IMR-90 (cell line): ENCODE data around the gene USH2A.

Experiments
- BHLHE40 ChIP-seq: fragments of 150-350 bp; IDR thresholded peaks from 2 replicates; pipeline ENCODE4 v1.6.1; 2016; ENCODE audit warnings: mild to moderate bottlenecking, low read depth, low read length
- CEBPB ChIP-seq: IDR thresholded peaks from 2 replicates; pipeline ENCODE4 v1.6.1; 2012; ENCODE audit warnings: low read depth, low read length, improper control_type of control experiment
- CHD1 ChIP-seq: IDR thresholded peaks from 2 replicates; pipeline ENCODE4 v1.6.1; 2012; ENCODE audit warnings: low read depth, low read length, improper control_type of control experiment
- CTCF ChIP-seq: conservative IDR thresholded peaks from 2 replicates; pipeline ENCODE4 v1.5.1; 2012; ENCODE audit warnings: mild to moderate bottlenecking, low read depth, low read length, improper control_type of control experiment
- FOS ChIP-seq: fragments of 150-350 bp; IDR thresholded peaks from 2 replicates; pipeline ENCODE4 v1.6.1; 2016; ENCODE audit warnings: low read depth, low read length
- MAZ ChIP-seq: IDR thresholded peaks from 2 replicates; pipeline ENCODE4 v1.6.1; 2012; ENCODE audit warnings: low read depth, mild to moderate bottlenecking, low read length, improper control_type of control experiment, moderate library complexity, borderline replicate concordance
- MXI1 ChIP-seq: IDR thresholded peaks from 2 replicates; pipeline ENCODE4 v1.6.1; 2012; ENCODE audit warnings: low read depth, mild to moderate bottlenecking, low read length, moderate library complexity, borderline replicate concordance
- NFE2L2 ChIP-seq: fragments of 150-350 bp; IDR thresholded peaks from 2 replicates; pipeline ENCODE4 v1.6.1; 2016; ENCODE audit warnings: low read depth, mild to moderate bottlenecking, low read length
- POLR2A ChIP-seq: IDR thresholded peaks from 2 replicates; pipeline ENCODE4 v1.6.1; 2012; ENCODE audit warnings: mild to moderate bottlenecking, low read depth, low read length
- RAD21 ChIP-seq: IDR thresholded peaks from 2 replicates; pipeline ENCODE4 v1.6.1; 2012; ENCODE audit warnings: low read length, improper control_type of control experiment
- RCOR1 ChIP-seq: IDR thresholded peaks from 2 replicates; pipeline ENCODE4 v1.6.1; 2012; ENCODE audit warnings: mild to moderate bottlenecking, low read length, improper control_type of control experiment; ENCODE audit not compliant: insufficient replicate concordance
- RFX5 ChIP-seq: IDR thresholded peaks from 2 replicates; pipeline ENCODE4 v1.8.0; 2012; ENCODE audit warnings: low read depth, mild to moderate bottlenecking, low read length, moderate library complexity
- SMC3 ChIP-seq: fragments of 150-350 bp; IDR thresholded peaks from 2 replicates; pipeline ENCODE4 v1.6.1; 2016; ENCODE audit warnings: low read depth, mild to moderate bottlenecking, antibody characterized with exemption, low read length, moderate library complexity

DNA sequence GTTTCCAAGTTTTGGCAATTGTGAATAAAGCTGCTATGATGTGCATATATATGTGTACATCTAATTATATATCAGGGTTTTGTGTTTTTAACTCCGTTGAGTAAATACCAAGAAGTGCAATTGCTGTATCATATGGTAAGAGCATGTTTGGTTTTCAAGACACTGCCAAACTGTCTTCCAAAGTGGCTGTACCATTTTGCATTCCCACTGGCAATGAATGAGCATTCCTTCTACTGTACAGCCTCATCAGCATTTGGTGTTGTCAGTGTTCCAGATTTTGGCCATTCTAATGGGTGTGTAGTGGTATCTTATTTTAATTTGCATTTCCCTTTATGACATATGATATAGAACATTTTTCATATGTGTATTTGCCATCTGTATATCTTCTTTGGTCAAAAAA lies 246.3 kb downstream of the USH2A start:
- TF ChIP-seq POLR2A, result no peak
- TF ChIP-seq RCOR1, result no peak
- no peak for TF ChIP-seq RFX5
- TF ChIP-seq CTCF, result no peak
- no peak for TF ChIP-seq RAD21
- TF ChIP-seq NFE2L2, result no peak
- TF ChIP-seq CEBPB, result no peak
- TF ChIP-seq MXI1, result no peak
- TF ChIP-seq SMC3, result no peak
- TF ChIP-seq BHLHE40, result no peak
- TF ChIP-seq CHD1, result no peak
- TF ChIP-seq MAZ, result no peak
- no peak for TF ChIP-seq FOS
